Small intestine (tissue), 7 donors: ENCODE measurements around the gene ANO10. TPM values are rescaled to one million over a fixed set of nuclear protein-coding genes. Genes with fewer than 3 reads are reported as not detected.
"Not testable (repeated sequence)": the region's sequence is repeated elsewhere in the genome, so short reads cannot be mapped to it uniquely, and the experiment has no call there.

Experiments used
- DNase-seq, 2 donors: peaks; one replicate each; pipeline versions ENCODE4 v3.0.0 to v3.0.0-alpha.2; 2013
- FAIRE-seq: peaks from 2 replicates; lab custom pipeline; 2012; peaks lifted over from hg19 to GRCh38; lab: Jason Lieb, UNC
- H3K27ac ChIP-seq, 3 donors: one replicate each; pipeline ENCODE4 v1.5.1; 2013; ENCODE audit warnings: low read length in 2 of 3, mild to moderate bottlenecking in 2 of 3, control low read depth in 1 of 3, inconsistent platforms in 1 of 3, low read depth in 1 of 3, moderate library complexity in 1 of 3
- H3K27me3 ChIP-seq, 3 donors: one replicate each; pipeline ENCODE4 v1.6.1; 2013; ENCODE audit warnings: low read length in 3 of 3, inconsistent platforms in 1 of 3; ENCODE audit not compliant: control insufficient read depth in 3 of 3, insufficient read depth in 3 of 3
- H3K36me3 ChIP-seq, 3 donors: one replicate each; pipeline ENCODE4 v1.6.1; 2013; ENCODE audit warnings: low read length in 3 of 3, inconsistent platforms in 1 of 3, low read depth in 1 of 3, mild to moderate bottlenecking in 1 of 3, moderate library complexity in 1 of 3; ENCODE audit not compliant: control insufficient read depth in 3 of 3, insufficient read depth in 2 of 3
- H3K4me1 ChIP-seq, 3 donors: one replicate each; pipeline ENCODE4 v1.6.1; 2013; ENCODE audit warnings: low read length in 2 of 3, inconsistent platforms in 1 of 3, low read depth in 1 of 3, mild to moderate bottlenecking in 1 of 3, moderate library complexity in 1 of 3; ENCODE audit not compliant: control insufficient read depth in 3 of 3, insufficient read depth in 2 of 3
- H3K4me3 ChIP-seq, 3 donors: one replicate each; pipeline ENCODE4 v1.5.1; 2013; ENCODE audit warnings: low read length in 3 of 3, control low read depth in 1 of 3, inconsistent platforms in 1 of 3, low read depth in 1 of 3, mild to moderate bottlenecking in 1 of 3, moderate library complexity in 1 of 3
- H3K9me3 ChIP-seq, 2 donors: one replicate each; pipeline ENCODE4 v1.6.1; 2013; ENCODE audit warnings: low read depth in 1 of 2, low read length in 1 of 2; ENCODE audit not compliant: control insufficient read depth in 2 of 2, insufficient read depth in 1 of 2
- WGBS, 3 donors: extraction: QIAGEN DNeasy Blood & Tissue Kit; methylation state at CpG; one replicate each; pipeline ENCODE4 v1.1.7; 2013; 5-methylcytosine and 5-hydroxymethylcytosine counted together
- polyA plus RNA-seq, 4 donors: library from polyadenylated mRNA; stranded (reverse) in 3 of 4; unstranded in 1 of 4; fragments of 200-250 nt in 3 of 4; fragments of 120-200 nt in 1 of 4; gene quantifications; one replicate each; pipeline versions ENCODE4 v1.2.1 to v1.2.3, GENCODE V29; 2013
- donor health status: healthy with polysubstance abuse.
- donor health status: control.
- donor health status: control.
- donor health status: Bipolar disorder and iron deficiency.
- donor health status: healthy.

ANO10 gene
- polyA plus RNA-seq, 4 donors, result 21.7 to 45.6 (median 30.1) TPM

- no peaks in the 10 kb centered on the region for H3K9me3 ChIP-seq
- WGBS, 3 donors, result 88 to 94% (median 92%) methylated on average over 4 of the region's 4 CpGs
- no peaks in the 10 kb centered on the region for H3K27me3 ChIP-seq
- peaks cover 2 to 5% (median 4%) of the 10 kb centered on the region in 3 donors for H3K36me3 ChIP-seq
- no peak overlapping the region for H3K27ac ChIP-seq
- no peak overlapping the region for H3K4me3 ChIP-seq
- no peaks in the 10 kb centered on the region for H3K4me1 ChIP-seq
- FAIRE-seq (no peak), DNase-seq (no peak)
Measured at GRCh38 chr3:43583481-43583880, 38.3 kb downstream of the ANO10 start.

GRCh38 chr3:43582866-43583265 is 38.9 kb downstream of the ANO10 start:
- WGBS, 3 donors, result 56 to 90% (median 83%) methylated on average over 1 of the region's 1 CpG
- FAIRE-seq (no peak), DNase-seq (no peak)
- Histone ChIP-seq H3K36me3 (peaks cover 2 to 5% (median 4%) of the 10 kb centered on the region in 3 donors), H3K27ac (no peak overlapping the region), H3K27me3 (no peaks in the 10 kb centered on the region), H3K9me3 (no peaks in the 10 kb centered on the region), H3K4me1 (no peaks in the 10 kb centered on the region), H3K4me3 (no peak overlapping the region)

GRCh38 chr3:43581343-43581742 is 40.5 kb downstream of the ANO10 start:
- no peaks in the 10 kb centered on the region for H3K4me1 ChIP-seq
- H3K4me3 ChIP-seq, result no peak overlapping the region
- peaks cover 2 to 9% (median 8%) of the 10 kb centered on the region in 3 donors for H3K36me3 ChIP-seq
- DNase-seq, result no peak
- no peaks in the 10 kb centered on the region for H3K27me3 ChIP-seq
- 56 to 76% (median 76%) methylated on average over 2 of the region's 2 CpGs for WGBS, 3 donors
- no peaks in the 10 kb centered on the region for H3K9me3 ChIP-seq
- H3K27ac ChIP-seq, result no peak overlapping the region
- FAIRE-seq, result no peak

GRCh38 chr3:43580181-43580580 is 41.6 kb downstream of the ANO10 start:
- FAIRE-seq (no peak), DNase-seq (no peak)
- no peaks in the 10 kb centered on the region for H3K9me3 ChIP-seq
- no peaks in the 10 kb centered on the region for H3K4me1 ChIP-seq
- 86 to 93% (median 92%) methylated on average over 6 of the region's 6 CpGs for WGBS, 3 donors
- H3K36me3 ChIP-seq, result peaks cover 2 to 13% (median 4%) of the 10 kb centered on the region in 3 donors
- H3K4me3 ChIP-seq, result no peak overlapping the region
- no peak overlapping the region for H3K27ac ChIP-seq
- H3K27me3 ChIP-seq, result no peaks in the 10 kb centered on the region

GRCh38 chr3:43573576-43573975 is 48.2 kb downstream of the ANO10 start:
- FAIRE-seq (no peak), DNase-seq (no peak)
- H3K9me3 ChIP-seq, result no peaks in the 10 kb centered on the region
- no peaks in the 10 kb centered on the region for H3K27me3 ChIP-seq
- no peaks in the 10 kb centered on the region for H3K4me1 ChIP-seq
- no peak overlapping the region for H3K4me3 ChIP-seq
- peaks cover 0 to 8% (median 8%) of the 10 kb centered on the region in 3 donors for H3K36me3 ChIP-seq
- H3K27ac ChIP-seq, result no peak overlapping the region
- 41 to 79% (median 78%) methylated on average over 2 of the region's 2 CpGs for WGBS, 3 donors

GRCh38 chr3:43565661-43566341 is 56.0 kb downstream of the ANO10 start:
- 84 to 99% (median 89%) methylated on average over 12 to 23 of the region's 30 CpGs for WGBS, 3 donors
- not testable (repeated sequence) for H3K27ac ChIP-seq, H3K27me3 ChIP-seq, H3K9me3 ChIP-seq, DNase-seq, H3K4me1 ChIP-seq, H3K36me3 ChIP-seq, H3K4me3 ChIP-seq, FAIRE-seq

- DNase-seq (no peak), FAIRE-seq (no peak)
- peaks cover 0 to 6% (median 4%) of the 10 kb centered on the region in 3 donors for H3K36me3 ChIP-seq
- H3K4me3 ChIP-seq, result no peak overlapping the region
- H3K27ac ChIP-seq, result no peak overlapping the region
- no peaks in the 10 kb centered on the region for H3K27me3 ChIP-seq
- no peaks in the 10 kb centered on the region for H3K4me1 ChIP-seq
- no peaks in the 10 kb centered on the region for H3K9me3 ChIP-seq
Measured at GRCh38 chr3:43559961-43560360, 61.9 kb downstream of the ANO10 start.

- Histone ChIP-seq H3K36me3 (peaks cover 3 to 9% (median 4%) of the 10 kb centered on the region in 3 donors), H3K4me3 (no peak overlapping the region), H3K27me3 (no peaks in the 10 kb centered on the region), H3K9me3 (peaks cover 0 to 2% of the 10 kb centered on the region in 2 donors), H3K27ac (no peak overlapping the region), H3K4me1 (no peaks in the 10 kb centered on the region)
- 72 to 92% (median 75%) methylated on average over 1 of the region's 1 CpG for WGBS, 3 donors
- FAIRE-seq (no peak), DNase-seq (no peak)
Measured at GRCh38 chr3:43558171-43558570, 63.6 kb downstream of the ANO10 start.
